Dermis microvascular lymphatic vessel endothelial cell (primary cell): ENCODE measurements around the gene FXYD5. TPM values are rescaled to one million over a fixed set of nuclear protein-coding genes. Genes with fewer than 3 reads are reported as not detected.
A peak's percentile ranks its signal among the peaks of the same experiment; 100 is the strongest.
"Not testable (repeated sequence)": the region's sequence is repeated elsewhere in the genome, so short reads cannot be mapped to it uniquely, and the experiment has no call there.

Source experiments
- DNase-seq, 2 donors: peaks; one replicate each; pipeline versions ENCODE4 v3.0.0 to v3.0.0-alpha.2; 2010; ENCODE audit warnings: low read depth in 2 of 2
- total RNA-seq: library from RNA; depleted of rRNA; stranded (reverse); fragments of >200 nt; gene quantifications from 2 replicates; pipeline ENCODE4 v1.2.1, GENCODE V29; 2014

The FXYD5 gene
- total RNA-seq, 1 donor from 2014 or later: 17.1 TPM

DNA sequence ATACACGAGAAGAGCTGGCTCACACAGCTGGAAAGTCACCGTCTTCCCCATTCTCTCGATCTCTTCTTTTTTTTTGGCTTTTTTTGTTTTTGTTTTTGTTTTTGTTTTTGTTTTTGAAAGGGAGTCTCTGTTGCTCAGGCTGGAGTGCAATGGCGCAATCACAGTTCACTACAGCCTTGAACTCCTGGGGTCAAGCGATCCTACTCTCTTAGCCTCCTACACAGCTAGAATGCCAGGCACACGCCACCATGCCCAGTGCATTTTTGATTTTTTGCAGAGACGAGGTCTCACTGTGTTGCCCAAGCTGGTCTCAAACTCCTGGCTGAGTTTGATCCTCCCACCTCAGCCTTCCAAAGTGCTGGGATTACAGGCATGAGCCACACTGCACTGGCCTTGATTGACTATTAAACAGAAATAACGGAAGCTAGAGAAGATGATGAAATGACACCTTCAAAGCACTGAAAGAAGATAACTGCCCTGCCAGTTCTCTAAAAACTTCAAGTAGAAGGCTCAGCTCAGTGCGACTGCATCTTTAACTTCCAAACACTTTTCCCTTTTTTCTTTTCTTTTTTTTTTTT lies 34.9 kb upstream of the FXYD5 start:
- DNase-seq: no peak

DNA sequence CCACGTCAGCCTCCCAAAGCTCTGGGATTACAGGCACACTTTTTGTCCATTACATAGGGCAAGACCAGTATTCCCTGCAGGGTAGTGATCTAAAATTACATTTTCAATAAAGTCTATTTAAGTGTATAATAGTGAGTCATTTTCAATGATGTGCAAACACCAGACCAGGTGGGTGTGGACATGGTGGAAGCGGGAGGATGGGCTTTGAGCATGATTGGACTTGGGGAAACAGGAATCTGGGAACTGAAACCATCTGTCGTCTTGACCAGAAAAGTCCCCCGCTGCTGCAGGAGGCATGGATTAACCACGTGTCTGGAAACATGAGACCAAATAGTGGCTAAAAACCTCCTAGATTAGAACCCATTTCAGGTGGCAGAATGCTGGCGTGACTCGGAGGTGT lies 34.0 kb upstream of the FXYD5 start:
- no peak for DNase-seq

DNA sequence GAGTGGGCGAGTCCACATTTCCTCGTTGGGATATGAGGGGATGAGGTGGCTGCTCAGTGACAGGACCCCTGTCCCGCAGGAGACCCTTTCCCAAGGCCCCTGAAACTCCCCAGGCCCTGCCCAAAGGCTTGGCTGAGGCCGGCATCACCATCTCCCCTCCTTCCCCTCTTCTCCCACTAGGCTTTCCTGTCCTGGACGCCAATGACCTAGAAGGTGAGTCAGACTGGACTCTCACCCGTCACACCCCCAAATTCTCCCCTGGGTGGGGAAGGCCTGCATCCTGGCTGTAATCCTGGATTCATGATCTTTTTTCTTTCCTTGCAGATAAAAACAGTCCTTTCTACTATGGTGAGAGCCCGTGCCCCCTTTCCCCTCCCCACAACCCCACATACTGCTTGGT lies 33.6 kb upstream of the FXYD5 start:
- no peak for DNase-seq

DNA sequence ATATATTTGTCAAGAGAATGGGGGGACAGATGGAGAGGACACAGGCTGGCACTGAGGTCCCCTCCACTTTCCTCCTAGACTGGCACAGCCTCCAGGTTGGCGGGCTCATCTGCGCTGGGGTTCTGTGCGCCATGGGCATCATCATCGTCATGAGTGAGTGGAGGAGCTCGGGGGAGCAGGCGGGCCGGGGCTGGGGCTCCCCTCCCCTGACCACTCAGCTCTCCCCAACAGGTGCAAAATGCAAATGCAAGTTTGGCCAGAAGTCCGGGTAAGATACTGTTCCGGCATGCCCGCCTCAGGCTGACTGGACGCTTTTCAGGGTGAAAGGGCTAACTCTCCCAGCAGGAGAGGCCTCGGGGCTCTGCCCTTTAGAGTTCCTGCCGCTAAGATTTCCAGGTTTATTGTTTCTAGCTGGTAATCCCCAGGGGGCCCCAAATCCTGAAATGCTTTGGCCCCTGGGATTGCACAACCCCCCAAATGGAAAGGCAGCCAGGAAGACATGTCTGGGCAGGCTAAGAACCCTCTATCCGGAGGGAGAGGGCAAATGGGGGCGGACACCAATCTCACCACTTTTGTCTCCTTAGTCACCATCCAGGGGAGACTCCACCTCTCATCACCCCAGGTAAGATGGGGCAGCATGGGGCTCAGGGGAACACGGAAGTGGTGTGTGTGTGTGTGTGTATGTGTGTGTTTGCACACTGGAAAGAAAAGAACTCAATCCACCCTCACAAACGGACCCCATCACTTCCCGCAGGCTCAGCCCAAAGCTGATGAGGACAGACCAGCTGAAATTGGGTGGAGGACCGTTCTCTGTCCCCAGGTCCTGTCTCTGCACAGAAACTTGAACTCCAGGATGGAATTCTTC lies 31.6 kb upstream of the FXYD5 start:
- DNase-seq: no peak

DNA sequence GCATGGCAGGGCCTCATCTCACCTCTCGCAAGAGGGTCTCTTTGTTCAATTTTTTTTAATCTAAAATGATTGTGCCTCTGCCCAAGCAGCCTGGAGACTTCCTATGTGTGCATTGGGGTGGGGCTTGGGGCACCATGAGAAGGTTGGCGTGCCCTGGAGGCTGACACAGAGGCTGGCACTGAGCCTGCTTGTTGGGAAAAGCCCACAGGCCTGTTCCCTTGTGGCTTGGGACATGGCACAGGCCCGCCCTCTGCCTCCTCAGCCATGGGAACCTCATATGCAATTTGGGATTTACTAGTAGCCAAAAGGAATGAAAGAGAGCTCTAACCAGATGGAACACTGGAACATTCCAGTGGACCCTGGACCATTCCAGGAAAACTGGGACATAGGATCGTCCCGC lies 31.0 kb upstream of the FXYD5 start:
- no peak for DNase-seq

DNA sequence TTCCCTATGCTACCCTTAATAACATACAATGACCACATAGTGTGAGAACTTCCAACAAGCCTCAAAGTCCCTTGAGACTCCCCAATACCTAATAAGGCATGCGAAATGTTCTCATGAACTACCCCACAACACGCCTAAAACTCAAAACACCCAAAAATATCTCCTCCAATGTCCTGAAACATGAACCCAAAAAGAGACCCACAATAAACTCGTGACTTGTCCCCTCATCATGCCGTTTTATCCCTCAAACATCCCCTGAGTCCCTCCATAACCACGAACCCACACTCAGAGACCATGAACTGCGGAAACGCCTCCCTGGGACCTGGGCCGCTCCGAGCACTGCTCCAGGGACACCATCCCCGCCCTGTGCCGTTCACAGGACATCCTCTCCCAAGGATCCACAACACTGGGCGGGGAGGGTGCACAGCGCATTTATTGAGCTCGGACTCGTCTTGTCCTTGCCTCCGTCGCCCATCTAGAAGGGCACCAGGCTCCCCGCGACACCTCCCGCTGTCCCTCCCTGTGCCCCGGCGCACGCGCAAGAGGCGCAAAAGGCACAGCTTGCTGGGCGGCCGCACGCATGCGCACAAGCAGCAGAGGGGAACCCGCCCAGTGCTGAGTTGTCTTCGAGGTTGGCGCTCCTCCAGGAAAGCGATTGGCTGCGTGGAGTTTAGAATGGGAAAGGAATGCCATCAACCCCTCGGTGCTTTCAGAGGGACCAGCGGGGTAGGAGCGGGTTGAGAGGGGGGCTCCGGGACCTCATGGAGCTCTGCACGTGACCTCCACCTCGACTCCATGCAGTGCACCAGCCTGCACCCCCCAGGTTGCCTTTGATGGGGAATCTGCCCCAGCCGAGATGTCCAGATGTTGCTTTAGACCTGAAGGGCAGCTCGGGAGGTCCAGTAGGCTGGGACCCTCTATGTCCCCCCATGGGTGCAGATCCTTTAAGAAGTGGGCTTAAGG lies 30.2 kb upstream of the FXYD5 start:
- DNase-seq: peak; percentile 69 to 87

DNA sequence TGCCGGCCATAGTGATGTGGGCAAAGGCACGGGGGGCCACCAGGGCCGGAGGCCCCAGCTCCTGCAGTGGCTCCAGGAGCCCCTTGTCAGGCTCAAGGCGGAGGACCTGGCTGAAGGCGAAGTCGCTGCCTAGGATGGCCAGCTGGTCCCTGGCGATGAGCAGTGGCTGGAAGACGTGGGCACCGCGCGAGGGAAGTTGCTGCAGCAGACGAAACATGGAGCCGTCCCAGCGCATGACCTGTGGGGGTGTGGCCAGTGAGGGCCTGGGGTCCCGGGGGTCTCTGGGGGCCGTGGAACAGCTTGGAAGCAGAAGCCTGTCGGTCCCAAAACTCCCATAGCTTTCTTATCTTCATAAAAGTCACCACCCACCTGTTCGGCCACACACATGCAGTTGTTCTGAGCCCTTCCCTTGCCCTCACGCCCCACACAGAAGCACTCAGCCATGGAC lies 29.2 kb upstream of the FXYD5 start:
- no peak for DNase-seq

DNA sequence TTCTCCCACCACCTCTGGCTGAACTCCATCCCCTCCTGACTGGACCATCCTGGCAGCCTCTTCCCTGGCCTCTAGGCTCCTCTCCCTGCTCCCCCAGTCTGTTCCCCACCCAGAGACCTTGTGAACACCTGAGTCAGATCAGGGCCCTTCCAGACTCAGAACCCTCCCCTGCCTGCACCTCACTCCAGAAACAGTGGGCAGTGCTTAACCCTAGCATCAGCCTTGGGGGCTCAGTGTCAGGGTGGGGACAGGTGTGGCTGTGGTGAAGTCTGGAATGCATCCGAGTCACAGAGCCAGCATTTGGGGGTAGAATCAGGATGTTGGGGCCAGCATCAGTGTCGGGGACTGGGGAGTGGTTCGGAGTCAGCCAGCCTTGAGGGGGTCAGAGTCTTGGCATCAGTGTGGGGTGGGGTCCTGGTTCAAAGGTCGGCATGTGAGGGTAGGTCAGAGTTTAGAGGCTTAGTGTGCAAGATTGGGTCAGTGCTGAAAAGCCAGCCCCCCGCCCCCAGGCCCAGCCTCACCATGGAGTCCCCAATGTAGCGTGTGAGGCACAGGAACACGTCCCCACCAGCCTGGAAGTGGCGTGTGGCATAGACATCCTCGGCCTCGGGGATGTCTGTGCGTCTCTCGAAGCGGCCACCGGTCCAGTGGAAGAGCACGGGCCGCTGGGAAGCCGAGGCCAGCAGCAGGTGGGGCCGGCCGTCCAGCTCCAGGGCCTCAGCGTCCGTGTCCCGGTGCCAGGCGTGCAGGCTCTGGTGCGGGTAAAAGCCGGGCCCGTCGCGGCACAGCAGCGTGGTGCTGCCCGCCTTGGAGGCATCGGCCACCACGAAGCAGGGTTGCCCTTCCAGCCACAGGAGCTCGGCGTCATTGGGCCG lies 28.5 kb upstream of the FXYD5 start:
- DNase-seq: no peak

DNA sequence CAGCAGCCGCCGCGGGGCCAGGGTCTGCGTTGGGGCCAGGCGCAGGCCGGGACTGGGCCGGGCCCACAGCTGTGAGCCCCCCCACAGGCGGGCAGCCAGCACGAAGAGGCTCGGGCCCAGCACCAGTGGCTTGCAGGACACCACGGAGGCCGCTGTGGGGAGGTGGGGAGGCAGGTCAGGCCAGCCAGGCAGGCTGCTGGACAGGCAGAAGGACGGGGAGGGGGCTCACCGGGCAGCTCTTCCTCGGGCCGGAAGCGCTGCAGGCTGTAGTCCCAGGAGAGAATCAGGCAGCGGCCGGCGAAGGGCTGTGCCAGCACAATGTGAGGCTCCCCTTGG lies 27.9 kb upstream of the FXYD5 start:
- no peak for DNase-seq

DNA sequence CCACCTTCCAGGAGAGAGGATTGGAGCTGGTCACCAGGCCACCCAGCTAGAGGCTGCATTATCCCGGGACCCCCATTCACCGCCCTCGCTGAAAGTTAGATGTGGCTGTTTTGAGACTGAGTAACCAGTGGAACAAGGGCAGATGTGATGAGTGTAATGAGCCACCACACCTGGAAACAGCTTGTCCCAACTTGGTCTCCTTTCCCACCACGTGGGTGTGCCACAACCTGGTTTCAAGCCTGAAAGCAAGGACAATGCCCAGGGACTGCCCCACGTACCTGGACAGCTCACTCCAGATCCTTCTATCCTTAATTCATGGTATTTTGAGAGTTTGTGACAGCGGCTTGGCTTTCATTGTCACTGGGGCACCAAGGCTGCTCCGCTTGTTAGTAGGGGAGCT lies 26.7 kb upstream of the FXYD5 start:
- DNase-seq: no peak

DNA sequence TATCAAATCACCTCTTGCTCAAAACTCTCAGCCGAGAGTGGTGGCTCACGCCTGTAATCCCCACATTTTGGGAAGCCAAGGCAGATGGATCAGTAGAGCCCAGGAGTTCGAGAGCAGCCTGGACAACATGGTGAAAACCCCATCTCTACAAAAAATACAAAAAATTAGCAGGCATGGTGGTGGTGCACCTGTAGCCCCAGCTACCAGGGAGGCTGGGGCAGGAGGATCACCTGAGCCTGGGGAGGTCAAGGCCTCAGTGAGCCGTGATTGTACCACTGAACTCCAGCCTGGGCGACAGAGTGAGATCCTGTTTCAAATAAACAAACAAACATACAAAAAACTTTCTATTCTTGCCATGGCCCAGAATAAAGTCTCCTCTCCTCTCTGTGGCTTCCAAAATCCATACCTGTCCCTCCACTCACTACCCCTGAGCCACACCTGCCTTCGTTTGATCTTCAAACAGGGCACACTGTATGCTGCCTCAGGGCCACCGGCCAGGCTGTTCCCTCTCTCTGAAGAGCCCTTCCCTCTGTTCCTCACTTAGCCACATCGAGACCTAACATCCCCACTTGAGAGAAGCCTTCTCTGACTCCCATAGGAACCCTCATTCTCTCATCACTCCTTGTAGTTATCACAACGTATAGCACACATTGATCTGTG lies 26.0 kb upstream of the FXYD5 start:
- DNase-seq: no peak

DNA sequence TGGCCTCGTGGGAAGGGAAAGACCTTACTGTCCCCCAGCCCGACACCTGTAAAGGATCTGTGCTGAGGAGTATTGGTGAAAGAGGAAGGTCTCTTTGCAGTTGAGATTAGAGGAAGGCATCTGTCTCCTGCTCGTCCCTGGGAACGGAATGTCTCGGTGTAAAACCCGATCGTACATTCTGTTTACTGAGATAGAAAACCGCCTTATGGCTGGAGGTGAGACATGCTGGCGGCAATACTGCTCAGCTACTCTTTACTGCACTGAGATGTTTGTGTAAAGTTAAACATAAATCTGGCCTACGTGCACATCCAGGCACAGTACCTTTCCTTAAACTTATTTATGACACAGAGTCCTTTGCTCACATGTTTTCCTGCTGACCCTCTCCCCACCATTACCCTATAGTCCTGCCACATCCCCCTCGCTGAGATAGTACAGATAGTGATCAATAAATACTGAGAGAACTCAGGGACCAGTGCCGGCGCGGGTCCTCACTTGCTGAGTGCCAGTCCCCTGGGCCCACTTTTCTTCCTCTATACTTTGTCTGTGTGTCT lies 24.7 kb upstream of the FXYD5 start:
- not testable (repeated sequence) for DNase-seq

DNA sequence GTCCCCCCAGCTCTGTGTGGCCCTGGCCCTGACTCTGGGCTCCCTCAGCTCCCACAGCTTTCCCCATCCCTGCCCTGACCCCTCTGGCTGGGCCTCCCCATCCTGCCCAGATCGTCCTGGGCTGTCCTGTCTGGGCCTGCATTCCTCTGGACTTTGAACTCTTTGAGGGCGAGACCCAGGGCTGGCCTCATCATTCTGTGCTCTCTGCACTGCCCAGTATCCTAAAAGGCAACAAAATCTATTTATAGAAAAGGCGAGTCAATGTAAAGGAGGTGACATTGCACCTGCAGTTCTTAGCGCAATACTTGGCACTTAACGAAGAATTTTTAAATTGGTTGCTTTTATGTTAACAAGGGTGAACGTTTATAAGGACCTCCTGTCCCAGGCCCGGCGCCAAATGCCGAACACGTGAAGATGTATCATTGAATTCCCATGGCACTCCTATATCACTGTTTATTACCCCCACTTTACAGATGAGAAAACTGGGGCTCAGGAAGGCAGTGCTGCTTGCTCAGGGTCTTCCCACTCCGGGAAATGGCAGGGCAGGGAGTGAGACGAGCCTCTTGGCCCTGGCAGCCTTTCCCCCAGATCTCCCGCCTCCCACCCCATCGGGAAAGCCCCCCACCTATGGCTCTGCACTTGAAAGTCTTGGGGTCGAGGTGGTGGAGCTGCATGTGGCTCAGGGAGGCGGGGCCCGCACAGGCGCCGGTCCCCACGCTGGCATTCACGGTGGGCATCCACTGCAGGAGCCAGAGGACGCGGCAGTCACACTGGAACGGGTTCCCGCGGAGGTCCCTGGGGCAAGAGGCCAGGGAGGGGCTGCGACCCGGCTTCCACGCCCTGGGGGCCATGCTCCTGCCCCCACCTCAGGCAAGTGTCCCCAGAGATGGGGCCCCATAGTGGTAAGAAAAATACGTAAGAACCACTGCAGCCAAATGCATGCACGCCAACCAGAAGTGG lies 23.5 kb upstream of the FXYD5 start:
- DNase-seq: no peak

DNA sequence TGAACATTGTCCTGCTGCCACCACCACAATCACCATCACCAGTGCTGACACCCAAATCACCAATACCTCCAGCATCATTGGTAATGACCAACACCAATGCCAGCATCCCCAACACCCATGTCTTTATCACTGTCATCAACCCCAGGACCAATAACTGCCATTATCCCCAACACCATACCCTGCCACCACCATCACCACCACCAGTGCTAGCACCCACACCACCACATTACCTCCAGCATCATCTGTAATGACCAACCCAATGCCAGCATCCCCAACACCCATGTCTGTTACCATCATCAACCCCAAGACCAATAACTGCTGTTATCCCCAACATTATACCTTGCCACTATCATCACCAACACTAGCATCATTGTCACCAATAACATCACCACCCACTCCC lies 22.3 kb upstream of the FXYD5 start:
- DNase-seq: no peak

DNA sequence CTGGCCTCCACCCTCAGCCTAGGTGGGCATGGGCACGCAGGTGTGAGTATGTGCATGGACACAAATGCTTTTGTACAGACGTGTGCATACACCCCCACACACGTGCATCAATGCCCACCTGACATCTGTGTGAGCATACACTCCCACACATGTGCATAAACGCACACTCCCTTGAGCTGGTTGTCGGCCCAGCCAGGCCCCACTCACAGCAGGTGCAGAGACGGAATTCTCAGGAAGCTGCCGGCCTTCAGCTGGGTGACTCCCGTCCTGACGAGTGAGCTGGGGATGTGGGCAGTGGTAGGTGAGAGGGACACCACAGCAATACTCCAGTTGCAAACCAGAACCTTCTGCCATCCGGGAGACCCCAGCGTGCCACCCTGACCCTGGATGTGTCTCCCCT lies 20.7 kb upstream of the FXYD5 start:
- no peak for DNase-seq

DNA sequence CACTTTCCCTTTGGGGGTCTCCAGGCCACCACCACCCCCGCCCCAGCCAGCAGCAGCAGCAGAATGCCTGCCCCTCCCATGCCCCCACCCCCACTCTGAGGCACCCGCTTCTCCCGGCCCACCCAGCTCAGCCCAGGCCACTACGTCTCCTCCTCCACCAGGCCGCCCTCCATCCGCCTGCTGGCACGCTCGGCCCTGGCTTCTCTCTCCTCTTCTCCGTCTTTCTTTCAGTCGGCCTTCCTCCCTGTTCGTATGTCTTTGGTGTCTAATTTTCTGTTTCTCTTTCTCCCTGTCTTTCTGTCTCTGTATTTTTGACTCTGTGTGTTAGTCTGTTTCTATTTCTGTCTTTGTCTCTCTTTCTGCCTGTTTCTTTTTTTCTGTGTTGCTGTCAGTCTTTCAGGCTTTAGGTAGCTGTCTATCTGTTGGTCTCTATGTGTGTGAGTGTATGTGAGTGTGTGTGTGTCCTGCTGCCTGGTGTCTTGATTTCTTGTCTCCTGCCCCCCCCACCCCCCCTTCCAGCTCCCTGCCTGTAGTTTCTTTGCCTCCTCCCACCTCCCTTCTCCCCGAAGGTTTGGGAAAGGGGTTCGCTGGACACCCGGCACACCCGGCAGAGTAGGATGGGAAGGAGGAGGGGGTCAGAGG lies 19.8 kb upstream of the FXYD5 start, which contains the start of gene LGI4:
Gene LGI4 (minus strand): TSS at position 459 of the 642 bp plus-strand sequence. CDS start 379 bp downstream, at position 80.
- DNase-seq: no peak

DNA sequence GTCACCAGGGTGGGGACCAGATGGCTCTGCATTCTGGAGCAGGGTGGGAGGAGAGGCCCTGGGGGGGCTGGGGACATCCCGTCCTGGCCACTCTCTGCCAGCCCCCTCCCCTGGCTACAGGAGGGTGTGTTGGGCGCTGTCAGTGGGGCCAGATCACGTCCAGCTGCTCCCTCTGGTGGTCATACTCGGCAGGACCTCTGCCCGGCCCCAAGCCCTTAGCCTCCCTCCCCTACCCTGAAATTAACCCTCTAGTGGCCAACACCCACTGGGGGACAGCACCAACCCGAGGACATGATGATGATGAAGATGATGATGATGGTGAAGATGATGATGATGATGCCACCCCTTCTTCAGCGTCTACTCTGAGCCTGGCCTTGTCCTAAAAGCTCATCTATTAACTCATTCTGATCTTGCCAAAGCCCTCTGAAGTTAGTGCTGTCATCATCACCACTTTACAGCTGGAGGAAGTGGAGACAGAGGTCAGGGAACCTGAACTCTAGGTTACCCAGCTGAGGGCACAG lies 19.1 kb upstream of the FXYD5 start:
- DNase-seq: peak; percentile 35 to 71

DNA sequence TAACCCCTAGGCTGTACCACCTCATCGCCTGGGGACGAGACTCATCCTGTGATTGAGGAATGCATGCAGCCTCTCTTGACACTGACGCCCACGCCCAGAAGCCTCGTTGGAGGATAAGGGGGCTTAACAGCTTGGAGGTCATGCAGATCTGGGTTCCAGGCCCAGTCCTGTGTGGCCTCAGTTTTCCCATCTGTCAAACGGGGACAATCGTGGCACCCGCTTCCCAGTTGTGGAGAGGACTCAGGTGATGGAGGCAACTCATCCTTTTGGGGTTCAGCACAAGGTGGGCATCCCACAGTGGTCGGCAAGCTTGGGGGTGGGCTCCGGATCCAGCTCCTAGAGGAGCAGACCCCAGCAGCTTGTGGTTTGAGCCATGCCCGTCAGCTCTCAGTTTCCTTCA lies 18.3 kb upstream of the FXYD5 start:
- no peak for DNase-seq
